Stimulated activated CD4-positive, alpha-beta T cell treated with anti-CD3 and anti-CD28 coated beads, Interleukin-1b, Interleukin-23, amount 100 ng/mL, for 24 hours (primary cell): Measurements from ENCODE around the gene IL20.

Experiments used
- DNase-seq, 4 experiments: peaks; one replicate each; pipeline ENCODE4 v3.0.0-alpha.2; 2020; ENCODE audit warnings: low read depth in 4 of 4, low spot score in 1 of 4

Gene IL20

GRCh38 chr1:206899717-206900116, 34.3 kb downstream of the IL20 start:
- DNase-seq, result no peak

DNA sequence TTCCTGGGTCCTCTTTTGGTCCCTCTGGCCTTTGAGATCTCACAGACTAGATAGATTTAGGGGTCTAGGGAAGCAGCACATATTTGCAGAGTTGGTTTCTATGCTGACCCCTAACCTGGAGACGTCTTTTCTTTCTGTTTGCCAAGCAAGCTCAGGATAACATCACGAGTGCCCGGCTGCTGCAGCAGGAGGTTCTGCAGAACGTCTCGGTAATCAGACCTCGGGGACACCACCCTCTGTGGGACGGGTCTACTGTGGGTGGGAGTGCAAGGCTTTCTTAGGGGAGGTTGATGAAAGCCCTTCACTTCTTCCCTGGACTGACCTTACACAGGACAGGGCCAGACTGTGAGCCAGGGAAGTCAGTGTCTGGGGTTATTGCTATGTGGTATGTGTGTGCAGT, 34.7 kb downstream of the IL20 start:
- DNase-seq, result no peak

DNA sequence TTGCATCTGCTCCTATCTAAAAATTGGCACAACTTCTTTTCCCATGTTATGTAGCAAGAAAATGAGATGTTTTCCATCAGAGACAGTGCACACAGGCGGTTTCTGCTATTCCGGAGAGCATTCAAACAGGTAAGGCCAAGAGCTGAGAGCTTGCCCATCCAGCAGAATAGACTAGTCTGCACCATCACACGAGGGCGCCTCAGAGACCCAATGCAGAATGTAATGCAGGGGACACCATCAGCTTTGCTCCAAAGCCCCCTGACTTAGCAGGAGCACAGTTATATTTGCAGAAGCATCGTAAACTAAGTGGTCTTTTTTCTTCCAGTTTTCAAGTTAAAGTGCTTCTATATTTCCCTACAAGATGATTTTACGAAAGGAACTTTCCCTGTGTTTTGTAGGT, 36.5 kb downstream of the IL20 start:
- DNase-seq, result no peak

DNA sequence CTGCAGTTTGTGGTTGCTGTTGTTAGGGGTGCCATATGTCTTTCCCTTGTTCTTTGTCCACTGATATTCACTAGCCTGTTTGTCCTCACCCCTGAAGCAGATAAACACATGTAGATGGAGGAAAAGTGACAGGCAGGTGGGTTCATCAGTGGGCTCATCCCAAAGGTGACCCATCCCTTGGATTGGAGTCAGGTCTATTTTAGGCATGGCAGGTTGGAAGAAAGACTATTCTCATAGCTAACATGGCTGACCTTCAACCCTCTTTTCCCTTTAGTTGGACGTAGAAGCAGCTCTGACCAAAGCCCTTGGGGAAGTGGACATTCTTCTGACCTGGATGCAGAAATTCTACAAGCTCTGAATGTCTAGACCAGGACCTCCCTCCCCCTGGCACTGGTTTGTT, 37.3 kb downstream of the IL20 start:
- DNase-seq, result no peak

GRCh38 chr1:206903687-206904086, 38.3 kb downstream of the IL20 start:
- no peak for DNase-seq

GRCh38 chr1:206904423-206905142, 39.2 kb downstream of the IL20 start:
- no peak for DNase-seq

GRCh38 chr1:206905295-206906164, 40.1 kb downstream of the IL20 start:
- no peak for DNase-seq

GRCh38 chr1:206907304-206907991, 42.0 kb downstream of the IL20 start:
- DNase-seq, result no peak

DNA sequence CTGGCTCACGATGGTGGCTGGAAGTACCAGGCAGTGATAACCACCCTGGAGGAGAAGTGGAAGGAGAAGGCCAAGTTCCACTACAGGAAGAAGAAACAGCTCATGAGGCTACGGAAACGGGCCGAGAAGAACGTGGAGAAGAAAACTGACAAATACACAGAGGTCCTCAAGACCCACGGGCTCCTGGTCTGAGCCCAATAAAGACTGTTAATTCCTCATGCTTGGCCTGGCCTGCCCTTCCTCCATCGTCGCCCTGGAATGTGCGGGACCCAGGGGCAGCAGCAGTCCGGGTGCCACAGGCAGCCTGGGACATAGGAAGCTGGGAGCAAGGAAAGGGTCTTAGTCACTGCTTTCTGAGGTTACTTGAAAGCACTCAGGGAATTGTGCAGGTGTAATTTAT, 42.6 kb downstream of the IL20 start:
- no peak for DNase-seq

DNA sequence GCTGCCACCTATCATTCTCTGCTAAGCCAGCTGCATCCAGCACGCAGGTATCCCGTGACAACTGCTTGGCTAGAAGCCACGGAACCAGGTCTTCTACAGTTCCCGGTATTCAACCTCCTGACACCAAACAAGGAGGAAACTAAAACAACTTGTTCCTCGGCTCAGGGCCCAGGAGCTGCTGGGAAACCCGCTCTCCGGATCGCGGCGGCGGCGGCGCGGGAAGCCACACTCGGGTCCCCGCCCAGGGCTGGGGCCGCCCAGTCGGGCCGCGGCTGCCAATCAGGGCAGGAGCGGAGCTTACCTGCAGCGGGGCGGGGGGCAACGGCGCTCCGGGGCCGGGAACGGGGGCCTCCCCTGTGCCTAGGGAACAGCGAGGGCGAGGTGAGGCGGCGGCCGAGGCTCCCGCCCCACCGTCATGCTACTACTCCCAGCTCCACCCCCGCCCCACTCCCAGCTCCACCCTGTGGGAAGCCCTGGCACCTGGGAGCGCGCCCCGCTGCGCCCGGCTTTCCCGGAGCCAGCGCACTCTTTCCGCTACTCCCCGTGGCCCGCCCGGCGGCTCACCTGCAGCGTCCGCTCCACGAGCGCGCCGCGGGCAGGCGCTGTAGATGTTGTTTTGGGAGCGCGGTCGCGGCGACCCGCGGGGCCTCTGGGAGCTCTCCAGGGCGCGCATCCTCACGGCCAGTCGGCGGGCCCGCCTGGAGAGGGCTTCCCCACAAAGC, 43.9 kb downstream of the IL20 start:
- no peak for DNase-seq

- no peak for DNase-seq
Measured at GRCh38 chr1:206909883-206910318, 44.5 kb downstream of the IL20 start.

- no peak for DNase-seq
Measured at GRCh38 chr1:206911064-206911663, 45.7 kb downstream of the IL20 start.

DNA sequence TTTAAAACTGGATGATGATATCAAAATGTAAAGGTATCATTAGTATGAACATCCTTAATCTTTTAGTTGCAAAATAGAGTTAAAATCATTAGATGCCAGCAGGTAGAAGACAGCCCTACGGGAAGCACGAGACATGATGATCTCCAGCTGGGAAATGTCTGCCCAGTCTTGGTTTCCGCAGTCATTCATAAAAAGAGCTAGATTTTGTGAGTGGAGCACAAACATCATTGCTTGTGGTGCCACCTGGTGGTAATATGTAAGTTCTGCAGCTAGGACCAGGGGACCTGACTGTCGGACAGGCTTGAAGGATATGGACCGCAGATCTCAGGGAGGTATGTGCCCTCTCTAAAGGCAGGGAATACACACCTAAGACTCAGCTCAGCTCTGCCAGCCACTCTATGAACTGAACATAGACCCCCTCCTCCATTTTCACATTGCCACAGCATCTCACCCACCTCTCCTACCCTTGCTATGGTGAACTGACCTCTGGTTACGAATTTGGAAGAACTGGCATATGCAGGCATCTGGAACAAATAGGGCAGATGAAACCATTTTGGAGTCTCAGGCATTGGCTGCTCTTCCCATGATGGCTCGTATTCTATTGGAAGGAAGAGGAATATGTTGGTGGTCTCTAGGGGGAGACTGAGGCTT, 47.1 kb downstream of the IL20 start:
- DNase-seq, result no peak

DNA sequence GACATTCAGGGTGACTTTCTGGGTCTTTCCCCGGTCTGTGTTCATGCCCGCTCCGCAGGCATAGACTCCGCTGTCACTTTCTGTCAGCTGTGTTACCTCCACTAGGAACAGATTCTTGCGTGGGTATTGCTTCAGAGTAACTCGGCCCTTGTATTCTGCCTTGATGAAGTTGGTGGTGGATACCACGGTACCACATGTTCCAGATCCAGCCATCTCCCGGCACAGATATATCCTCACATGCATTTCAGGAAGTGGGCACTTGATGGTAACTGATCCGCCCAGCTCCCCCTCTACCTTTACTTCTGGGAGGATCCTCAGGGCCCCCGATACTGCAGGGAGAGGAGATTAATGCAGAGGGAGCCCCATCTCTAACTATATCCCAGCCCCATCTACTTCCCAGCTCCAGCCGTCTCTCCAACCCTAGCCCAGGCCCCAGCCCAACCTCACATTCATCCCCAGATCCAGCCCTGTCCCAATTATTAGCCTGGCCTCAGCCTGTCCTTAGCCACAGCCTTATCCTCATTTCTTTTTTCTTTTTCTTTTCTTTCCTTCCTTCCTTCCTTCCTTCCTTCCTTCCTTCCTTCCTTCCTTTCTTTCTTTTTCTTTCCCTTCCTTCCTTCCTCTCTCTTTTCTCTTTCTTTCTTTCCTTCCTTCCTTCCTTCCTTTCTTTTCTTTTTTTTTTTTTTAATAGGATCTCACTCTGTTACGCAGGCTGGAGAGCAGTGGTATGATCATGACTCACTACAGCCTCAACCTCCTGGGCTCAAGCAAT, 48.5 kb downstream of the IL20 start:
- no peak for DNase-seq

DNA sequence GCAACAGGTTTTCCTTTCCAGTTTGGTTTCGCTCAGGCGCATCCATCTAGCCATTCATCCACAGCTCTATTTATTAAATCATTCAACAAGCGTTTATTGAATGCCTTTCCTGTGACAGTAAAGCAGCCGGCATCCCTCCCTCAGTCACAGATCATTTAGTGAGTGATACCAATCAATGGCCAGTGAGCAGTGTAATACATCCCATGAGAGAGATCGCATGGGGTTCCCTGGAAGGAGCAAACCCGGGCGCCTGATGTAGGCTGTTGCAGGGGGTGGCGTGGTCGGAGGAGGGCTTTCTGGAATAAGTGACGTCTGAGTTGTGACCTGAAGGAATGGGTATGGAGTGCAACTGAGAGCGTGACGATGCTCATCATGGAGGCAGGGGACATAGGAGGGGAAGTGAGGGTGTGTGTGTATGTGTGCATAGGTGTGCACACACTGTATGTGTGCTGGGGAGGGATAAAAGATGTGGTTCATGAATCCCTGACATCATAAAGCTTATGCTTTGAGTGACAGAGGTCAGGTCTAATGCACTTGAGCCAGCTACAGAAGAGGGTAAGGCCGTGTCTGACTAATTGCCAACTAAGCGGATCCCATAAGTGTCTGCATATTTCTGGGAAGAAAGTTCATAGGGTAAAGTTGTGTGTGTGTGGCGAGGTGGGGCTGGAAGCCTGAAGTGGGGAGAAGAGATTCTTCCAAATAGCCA, 49.8 kb downstream of the IL20 start:
- no peak for DNase-seq

DNA sequence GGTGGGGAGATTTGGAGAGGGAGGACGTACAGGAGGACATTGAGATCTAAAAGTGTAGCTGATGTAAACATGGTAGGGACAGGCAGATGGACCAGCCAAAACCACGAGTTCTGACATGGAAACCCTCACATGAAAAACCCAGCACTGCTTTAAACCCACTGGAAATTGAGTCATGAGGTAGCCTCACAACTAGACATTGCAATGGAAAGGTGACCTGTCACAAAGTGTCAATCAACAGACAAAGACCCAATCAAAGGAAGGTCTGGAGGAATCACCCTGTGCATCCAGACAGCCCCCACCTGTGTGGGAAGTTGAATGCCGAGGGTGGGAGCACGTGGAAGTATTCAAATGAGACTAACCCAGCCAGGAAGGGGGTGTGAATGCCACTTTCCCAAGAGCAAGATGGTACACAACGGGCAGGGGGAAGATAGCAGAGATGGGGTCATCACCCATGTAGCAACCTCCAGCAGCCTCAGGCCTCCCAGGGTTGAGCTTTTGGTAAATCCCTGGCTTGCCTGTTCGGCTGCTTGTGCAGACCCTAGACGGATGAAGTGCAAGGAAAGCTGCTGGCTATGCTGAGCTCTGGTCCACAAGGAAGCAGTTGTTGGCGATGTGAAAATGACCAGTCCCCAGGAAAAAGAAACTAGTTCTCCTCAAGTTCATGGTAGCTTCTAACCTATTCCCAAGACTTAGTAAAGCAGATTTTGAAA, 50.7 kb downstream of the IL20 start:
- DNase-seq, result no peak

DNA sequence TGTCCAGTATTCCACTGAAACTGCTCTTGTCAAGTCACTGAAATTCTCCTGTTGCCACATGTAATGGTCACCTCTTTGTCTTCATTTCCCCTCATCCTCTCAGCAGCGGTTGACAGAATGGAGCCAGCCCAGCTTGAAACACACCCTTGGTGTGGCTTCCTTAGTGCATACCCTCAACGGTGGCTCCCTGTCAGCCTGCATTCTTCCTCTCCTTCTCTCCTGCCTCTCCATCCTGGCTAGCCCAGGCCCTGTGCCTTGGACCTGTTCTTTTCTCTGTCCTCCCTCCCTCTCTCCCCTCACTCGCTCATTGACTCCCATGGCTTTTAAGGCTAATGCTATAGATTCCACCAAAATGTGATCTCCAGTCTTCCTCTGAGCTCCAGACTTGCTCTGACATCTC, 52.7 kb downstream of the IL20 start:
- no peak for DNase-seq
